Fibroblast of villous mesenchyme (primary cell): ENCODE measurements around the gene KCNMA1. TPM values are rescaled to one million over a fixed set of nuclear protein-coding genes. Genes with fewer than 3 reads are reported as not detected.

Experiments
- DNase-seq: peaks from one replicate; pipeline ENCODE4 v3.0.0-alpha.2; 2010; ENCODE audit warnings: low read depth
- H3K4me3 ChIP-seq: 2 replicates; pipeline ENCODE4 v1.5.1; 2011; ENCODE audit warnings: low read depth, mild to moderate bottlenecking, low read length
- CTCF ChIP-seq: IDR thresholded peaks from 2 replicates; pipeline ENCODE4 v1.5.1; 2012; ENCODE audit warnings: low read depth, mild to moderate bottlenecking, low read length; ENCODE audit not compliant: insufficient read depth
- total RNA-seq: library from RNA; depleted of rRNA; stranded (reverse); fragments of >200 nt; gene quantifications from 2 replicates; pipeline ENCODE4 v1.2.3, GENCODE V29; 2012

Gene KCNMA1
- total RNA-seq, 1 donor = 36.7 TPM

GRCh38 chr10:76905251-76905650 lies 732.4 kb downstream of the KCNMA1 start:
- TF ChIP-seq CTCF = no peak
- DNase-seq = no peak
- H3K4me3 ChIP-seq = no peak overlapping the region

- DNase-seq = no peak
- no peak overlapping the region for H3K4me3 ChIP-seq
- no peak for TF ChIP-seq CTCF
These were observed 734.1 kb downstream of the KCNMA1 start for GRCh38 chr10:76903387-76903945.

- no peak overlapping the region for H3K4me3 ChIP-seq
- DNase-seq = peak; percentile 18
- peak; percentile 37 for TF ChIP-seq CTCF
These were observed 734.7 kb downstream of the KCNMA1 start for GRCh38 chr10:76902949-76903348.

- no peak for TF ChIP-seq CTCF
- no peak for DNase-seq
- H3K4me3 ChIP-seq = no peak overlapping the region
These were observed 735.9 kb downstream of the KCNMA1 start for GRCh38 chr10:76901701-76902100.

- no peak overlapping the region for H3K4me3 ChIP-seq
- no peak for DNase-seq
- no peak for TF ChIP-seq CTCF
These were observed 738.1 kb downstream of the KCNMA1 start for GRCh38 chr10:76899490-76899889.

GRCh38 chr10:76892766-76893479 lies 744.7 kb downstream of the KCNMA1 start:
- no peak for TF ChIP-seq CTCF
- no peak for DNase-seq
- H3K4me3 ChIP-seq = no peak overlapping the region
